Common myeloid progenitor, CD34-positive (primary cell): Measurements from ENCODE around the gene E2F7.

Experiments used
- CTCF ChIA-PET: fragments of 350-600 bp; sonication (Branson Sonifier 250); formaldehyde crosslinking; loops from one replicate; lab custom pipeline; 2021; ENCODE audit warnings: antibody characterized with exemption; lab: Charles Lee
- POLR2A ChIA-PET: fragments of 350-600 bp; sonication (Branson Sonifier 250); formaldehyde crosslinking; loops from one replicate; lab custom pipeline; 2021; ENCODE audit warnings: antibody characterized with exemption; lab: Charles Lee
- DNase-seq, 3 donors: peaks; one replicate each; pipeline versions ENCODE4 v3.0.0 to v3.0.0-alpha.2; 2013
- H3K27ac ChIP-seq, 2 experiments: 1 replicate in 1 of 2; 2 replicates in 1 of 2; pipeline ENCODE4 v1.7.0; 2013; ENCODE audit warnings: inconsistent platforms in 2 of 2, low read length in 2 of 2, mild to moderate bottlenecking in 2 of 2, low read depth in 1 of 2, moderate library complexity in 1 of 2; ENCODE audit not compliant: severe bottlenecking in 2 of 2, insufficient read depth in 1 of 2, poor library complexity in 1 of 2
- H3K27me3 ChIP-seq, 5 experiments: replicated peaks in 2 of 5; 1 replicate in 3 of 5; 2 replicates in 2 of 5; pipeline versions ENCODE4 v1.6.1 to v1.7.0; 2013; ENCODE audit warnings: low read length in 4 of 5, mild to moderate bottlenecking in 2 of 5, moderate library complexity in 2 of 5, inconsistent platforms in 1 of 5; ENCODE audit not compliant: insufficient read depth in 5 of 5, control insufficient read depth in 4 of 5
- H3K36me3 ChIP-seq, 4 experiments: 1 replicate in 2 of 4; 2 replicates in 2 of 4; pipeline versions ENCODE4 v1.6.1 to v1.7.0; 2013; ENCODE audit warnings: low read length in 3 of 4, control low read depth in 1 of 4, mild to moderate bottlenecking in 1 of 4; ENCODE audit not compliant: control insufficient read depth in 4 of 4, insufficient read depth in 4 of 4
- H3K4me1 ChIP-seq, 4 experiments: 1 replicate in 3 of 4; 2 replicates in 1 of 4; pipeline versions ENCODE4 v1.6.1 to v1.7.1; 2013; ENCODE audit warnings: low read length in 3 of 4, mild to moderate bottlenecking in 3 of 4, control low read depth in 1 of 4, inconsistent platforms in 1 of 4, moderate library complexity in 1 of 4; ENCODE audit not compliant: control insufficient read depth in 4 of 4, insufficient read depth in 4 of 4; ENCODE audit errors: control extremely low read depth in 1 of 4
- H3K4me3 ChIP-seq, 7 experiments: 1 replicate in 4 of 7; 2 replicates in 3 of 7; pipeline versions ENCODE4 v1.5.1 to v1.7.0; 2013; ENCODE audit warnings: mild to moderate bottlenecking in 7 of 7, low read length in 6 of 7, moderate library complexity in 6 of 7, inconsistent platforms in 2 of 7, low read depth in 2 of 7, control low read depth in 1 of 7; ENCODE audit not compliant: insufficient read depth in 4 of 7, control insufficient read depth in 1 of 7; ENCODE audit errors: extremely low read depth in 1 of 7
- H3K9me3 ChIP-seq, 5 experiments: 1 replicate in 4 of 5; 2 replicates in 1 of 5; pipeline versions ENCODE4 v1.6.1 to v1.7.1; 2013; ENCODE audit warnings: low read length in 4 of 5, mild to moderate bottlenecking in 2 of 5, inconsistent platforms in 1 of 5, low read depth in 1 of 5, moderate library complexity in 1 of 5; ENCODE audit not compliant: control insufficient read depth in 4 of 5, insufficient read depth in 2 of 5; ENCODE audit errors: control extremely low read depth in 1 of 5
- WGBS: methylation state at CpG from one replicate; pipeline ENCODE4 v1.1.5; 2013; ENCODE audit not compliant: insufficient coverage; 5-methylcytosine and 5-hydroxymethylcytosine counted together

The E2F7 gene

GRCh38 chr12:77058740-77059139 is 6.6 kb downstream of the E2F7 start:
- no peaks in the 10 kb centered on the region for H3K9me3 ChIP-seq
- 97% methylated on average over 3 of the region's 5 CpGs for WGBS
- H3K4me3 ChIP-seq: no peak overlapping the region
- H3K27ac ChIP-seq: no peak overlapping the region
- no peaks in the 10 kb centered on the region for H3K27me3 ChIP-seq
- ChIA-PET POLR2A (no interaction called here), CTCF (interaction anchor here (3.0 kb wide), 1 partner anchor 10 kb away, joined by 33 read pairs; no protein-coding TSS in a partner anchor)
- peaks cover 0 to 16% (median 4%) of the 10 kb centered on the region in 4 experiments for H3K4me1 ChIP-seq
- H3K36me3 ChIP-seq: peaks cover 0 to 18% (median 2%) of the 10 kb centered on the region in 4 experiments
- DNase-seq: no peak

GRCh38 chr12:77054851-77055250 is 10.5 kb downstream of the E2F7 start:
- POLR2A ChIA-PET: no interaction called here
- H3K9me3 ChIP-seq: no peaks in the 10 kb centered on the region
- 100% methylated on average over 1 of the region's 4 CpGs for WGBS
- H3K27me3 ChIP-seq: no peaks in the 10 kb centered on the region
- peaks cover 0 to 25% (median 4%) of the 10 kb centered on the region in 4 experiments for H3K36me3 ChIP-seq
- CTCF ChIA-PET: interaction anchor here (0.6 kb wide), 1 partner anchor 284 kb away, joined by 4 read pairs; no protein-coding TSS in a partner anchor
- no peak overlapping the region for H3K27ac ChIP-seq
- no peak overlapping the region for H3K4me3 ChIP-seq
- peaks cover 0 to under 1% (median 0%) of the 10 kb centered on the region in 4 experiments for H3K4me1 ChIP-seq
- no peak for DNase-seq

GRCh38 chr12:77053259-77053658 is 12.1 kb downstream of the E2F7 start:
- H3K9me3 ChIP-seq: no peaks in the 10 kb centered on the region
- H3K27ac ChIP-seq: no peak overlapping the region
- no CpG with 5 or more reads among the region's 1 CpG for WGBS
- no peak overlapping the region for H3K4me3 ChIP-seq
- no peaks in the 10 kb centered on the region for H3K27me3 ChIP-seq
- H3K36me3 ChIP-seq: peaks cover 0 to 26% (median 7%) of the 10 kb centered on the region in 4 experiments
- ChIA-PET POLR2A (no interaction called here), CTCF (no interaction called here)
- no peak for DNase-seq
- H3K4me1 ChIP-seq: no peaks in the 10 kb centered on the region

- DNase-seq: peak; percentile 64 to 80 (median 78)
- ChIA-PET POLR2A (no interaction called here), CTCF (interaction anchor here (0.7 to 4.8 kb wide), 15 partner anchors 9 to 636 kb away, joined by 3 to 33 read pairs (median 3); no protein-coding TSS in a partner anchor)
- Histone ChIP-seq H3K4me1 (no peaks in the 10 kb centered on the region), H3K27ac (no peak overlapping the region), H3K36me3 (peaks cover 0 to 38% (median 7%) of the 10 kb centered on the region in 4 experiments), H3K4me3 (no peak overlapping the region), H3K27me3 (no peaks in the 10 kb centered on the region), H3K9me3 (no peaks in the 10 kb centered on the region)
- WGBS: no CpG with 5 or more reads among the region's 4 CpGs
Observed at GRCh38 chr12:77049767-77050353, 15.5 kb downstream of the E2F7 start.

- DNase-seq: no peak
- no peaks in the 10 kb centered on the region for H3K4me1 ChIP-seq
- no peaks in the 10 kb centered on the region for H3K27me3 ChIP-seq
- H3K4me3 ChIP-seq: no peak overlapping the region
- POLR2A ChIA-PET: interaction anchor here (0.8 kb wide), 1 partner anchor 27 kb away, joined by 3 read pairs; no protein-coding TSS in a partner anchor
- no peaks in the 10 kb centered on the region for H3K9me3 ChIP-seq
- peaks cover 0 to 49% (median 13%) of the 10 kb centered on the region in 4 experiments for H3K36me3 ChIP-seq
- CTCF ChIA-PET: interaction anchor here (1.2 to 4.8 kb wide), 5 partner anchors 9 to 638 kb away, joined by 3 to 33 read pairs (median 3); no protein-coding TSS in a partner anchor
- WGBS: 79% methylated on average over 4 of the region's 6 CpGs
- no peak overlapping the region for H3K27ac ChIP-seq
Observed at GRCh38 chr12:77047341-77048109, 17.8 kb downstream of the E2F7 start.

- DNase-seq: no peak
- no peaks in the 10 kb centered on the region for H3K9me3 ChIP-seq
- H3K4me1 ChIP-seq: no peaks in the 10 kb centered on the region
- ChIA-PET CTCF (interaction anchor here (1.3 to 4.8 kb wide), 2 partner anchors 13 to 15 kb away, joined by 3 to 33 read pairs; no protein-coding TSS in a partner anchor), POLR2A (interaction anchor here (0.8 kb wide), 1 partner anchor 25 kb away, joined by 3 read pairs; no protein-coding TSS in a partner anchor)
- no peaks in the 10 kb centered on the region for H3K27me3 ChIP-seq
- H3K36me3 ChIP-seq: peaks cover 0 to 57% (median 16%) of the 10 kb centered on the region in 4 experiments
- no CpG with 5 or more reads among the region's 5 CpGs for WGBS
- H3K27ac ChIP-seq: no peak overlapping the region
- H3K4me3 ChIP-seq: no peak overlapping the region
Observed at GRCh38 chr12:77046468-77046867, 18.9 kb downstream of the E2F7 start.
